Measurements from ENCODE around the gene ADCYAP1R1. TPM values are rescaled to one million over a fixed set of nuclear protein-coding genes. Genes with fewer than 3 reads are reported as not detected.

Gene ADCYAP1R1
- total RNA-seq, 4 donors from 2014 or later: 1.9 to 7.4 (median 3.4) TPM

GRCh38 chr7:31043051-31043471 is 9.0 kb upstream of the ADCYAP1R1 start:
- Histone ChIP-seq H3K9me3 (no peaks in the 10 kb centered on the region), H3K4me3 (no peak overlapping the region), H3K27ac (no peak overlapping the region), H3K36me3 (no peaks in the 10 kb centered on the region), H3K4me1 (no peaks in the 10 kb centered on the region), H3K27me3 (peaks cover 11% of the 10 kb centered on the region)
- TF ChIP-seq EP300 (IDR thresholded peaks at IDR 0.05; ENCODE audit: low read depth) (no peak), CTCF (IDR thresholded peaks at IDR 0.05) (no peak), POLR2A (IDR thresholded peaks at IDR 0.05) (no peak), POLR2AphosphoS5 (IDR thresholded peaks at IDR 0.05) (no peak)
- 47 to 68% methylated on average over 4 to 9 of the region's 9 CpGs for WGBS, 2 donors (ENCODE audit: low coverage in 1 of 2)
- intact Hi-C loops (cut with DNase I; ENCODE audit: low total_unique reads) (no loop called here), in situ Hi-C loops (cut with MboI; ENCODE audit: low pct_ligation_motif_present in 1 of 4, low pct_unique_long_range_greater_than_20kb in 1 of 4, low sequenced_read_pairs in 3 of 4) (no loop called here)
- DNase-seq: no peak

GRCh38 chr7:31044529-31044928 is 7.6 kb upstream of the ADCYAP1R1 start:
- Histone ChIP-seq H3K9me3 (no peaks in the 10 kb centered on the region), H3K36me3 (no peaks in the 10 kb centered on the region), H3K4me3 (no peak overlapping the region), H3K27ac (no peak overlapping the region), H3K27me3 (peaks cover 12% of the 10 kb centered on the region), H3K4me1 (no peaks in the 10 kb centered on the region)
- TF ChIP-seq POLR2AphosphoS5 (IDR thresholded peaks at IDR 0.05) (no peak), EP300 (IDR thresholded peaks at IDR 0.05; ENCODE audit: low read depth) (no peak)
- no peak for DNase-seq
- intact Hi-C loops (cut with DNase I; ENCODE audit: low total_unique reads) (no loop called here), in situ Hi-C loops (cut with MboI; ENCODE audit: low pct_ligation_motif_present in 1 of 4, low pct_unique_long_range_greater_than_20kb in 1 of 4, low sequenced_read_pairs in 3 of 4) (no loop called here)
- WGBS, 2 donors (ENCODE audit: low coverage in 1 of 2): 64 to 80% methylated on average over 2 to 5 of the region's 5 CpGs

GRCh38 chr7:31046723-31047122 is 5.4 kb upstream of the ADCYAP1R1 start:
- WGBS, 2 donors (ENCODE audit: low coverage in 1 of 2): 90 to 92% methylated on average over 2 to 5 of the region's 5 CpGs
- intact Hi-C loops (cut with DNase I; ENCODE audit: low total_unique reads) (no loop called here), in situ Hi-C loops (cut with MboI; ENCODE audit: low pct_ligation_motif_present in 1 of 4, low pct_unique_long_range_greater_than_20kb in 1 of 4, low sequenced_read_pairs in 3 of 4) (no loop called here)
- H3K27ac ChIP-seq: no peak overlapping the region
- no peaks in the 10 kb centered on the region for H3K36me3 ChIP-seq
- peaks cover 33% of the 10 kb centered on the region for H3K27me3 ChIP-seq
- no peaks in the 10 kb centered on the region for H3K9me3 ChIP-seq
- no peak for TF ChIP-seq POLR2A (IDR thresholded peaks at IDR 0.05)
- no peak for TF ChIP-seq CTCF (IDR thresholded peaks at IDR 0.05)
- TF ChIP-seq EP300 (IDR thresholded peaks at IDR 0.05; ENCODE audit: low read depth): no peak
- no peak for TF ChIP-seq POLR2AphosphoS5 (IDR thresholded peaks at IDR 0.05)
- DNase-seq: no peak
- no peak overlapping the region for H3K4me3 ChIP-seq
- no peaks in the 10 kb centered on the region for H3K4me1 ChIP-seq

- in situ Hi-C loops (cut with MboI; ENCODE audit: low pct_ligation_motif_present in 1 of 4, low pct_unique_long_range_greater_than_20kb in 1 of 4, low sequenced_read_pairs in 3 of 4): no loop called here
- 60 to 85% methylated on average over 1 to 9 of the region's 9 CpGs for WGBS, 2 donors (ENCODE audit: low coverage in 1 of 2)
These were observed 4.6 kb upstream of the ADCYAP1R1 start for GRCh38 chr7:31047313-31048146.

More at GRCh38 chr7:31047313-31048146, 4.6 kb upstream of the ADCYAP1R1 start:
- no peak for DNase-seq
- Histone ChIP-seq H3K4me3 (no peak overlapping the region), H3K9me3 (no peaks in the 10 kb centered on the region), H3K4me1 (peaks cover 0 to 2% (median 0%) of the 10 kb centered on the region in 4 donors), H3K27ac (no peak overlapping the region), H3K36me3 (no peaks in the 10 kb centered on the region), H3K27me3 (peaks cover 42% of the 10 kb centered on the region)
- intact Hi-C loops (cut with DNase I; ENCODE audit: low total_unique reads): no loop called here
- no peak for TF ChIP-seq POLR2A (IDR thresholded peaks at IDR 0.05)
- no peak for TF ChIP-seq EP300 (IDR thresholded peaks at IDR 0.05; ENCODE audit: low read depth)
- no peak for TF ChIP-seq POLR2AphosphoS5 (IDR thresholded peaks at IDR 0.05)
- no peak for TF ChIP-seq CTCF (IDR thresholded peaks at IDR 0.05)
